CD4-positive, alpha-beta T cell treated with Interleukin-12 subunit alpha and Interleukin-12 subunit beta, for 1 hour (primary cell): ENCODE results near the gene NEUROG1.
"Not testable (repeated sequence)": the region's sequence is repeated elsewhere in the genome, so short reads cannot be mapped to it uniquely, and the experiment has no call there.

Experiments used
- DNase-seq: peaks from one replicate; pipeline ENCODE4 v3.0.0-alpha.2; 2020

The NEUROG1 gene

GRCh38 chr5:135534609-135535419 is 950 bp downstream of the NEUROG1 start:
- DNase-seq = no peak

- DNase-seq = no peak
Measured at GRCh38 chr5:135533794-135534193, 2.0 kb downstream of the NEUROG1 start.

GRCh38 chr5:135533334-135533733 is 2.4 kb downstream of the NEUROG1 start:
- no peak for DNase-seq

GRCh38 chr5:135529576-135529975 is 6.2 kb downstream of the NEUROG1 start:
- DNase-seq = not testable (repeated sequence)

GRCh38 chr5:135526924-135527323 is 8.8 kb downstream of the NEUROG1 start:
- no peak for DNase-seq

GRCh38 chr5:135521964-135522363 is 13.8 kb downstream of the NEUROG1 start:
- no peak for DNase-seq

- DNase-seq = no peak
Measured at GRCh38 chr5:135517631-135518030, 18.1 kb downstream of the NEUROG1 start.

GRCh38 chr5:135514116-135514515 is 21.6 kb downstream of the NEUROG1 start:
- DNase-seq = no peak

GRCh38 chr5:135511761-135512575 is 23.8 kb downstream of the NEUROG1 start:
- DNase-seq = no peak

GRCh38 chr5:135509995-135510394 is 25.8 kb downstream of the NEUROG1 start:
- DNase-seq = no peak

GRCh38 chr5:135508496-135509005 is 27.2 kb downstream of the NEUROG1 start:
- no peak for DNase-seq

- DNase-seq = no peak
Measured at GRCh38 chr5:135505973-135506372, 29.8 kb downstream of the NEUROG1 start.

GRCh38 chr5:135504376-135504775 is 31.4 kb downstream of the NEUROG1 start:
- DNase-seq = no peak

- DNase-seq = no peak
Measured at GRCh38 chr5:135503871-135504270, 31.9 kb downstream of the NEUROG1 start.

- DNase-seq = no peak
Measured at GRCh38 chr5:135502836-135503520, 32.8 kb downstream of the NEUROG1 start.

GRCh38 chr5:135501965-135502364 is 33.8 kb downstream of the NEUROG1 start:
- no peak for DNase-seq

- DNase-seq = no peak
Measured at GRCh38 chr5:135498637-135498995, 37.1 kb downstream of the NEUROG1 start.

- DNase-seq = no peak
Measured at GRCh38 chr5:135497971-135498636, 37.7 kb downstream of the NEUROG1 start.

- DNase-seq = not testable (repeated sequence)
Measured at GRCh38 chr5:135495531-135495930, 40.2 kb downstream of the NEUROG1 start.

- DNase-seq = no peak
Measured at GRCh38 chr5:135494196-135494595, 41.6 kb downstream of the NEUROG1 start.

GRCh38 chr5:135493406-135494180 is 42.2 kb downstream of the NEUROG1 start:
- DNase-seq = no peak

GRCh38 chr5:135492319-135492626 is 43.5 kb downstream of the NEUROG1 start:
- no peak for DNase-seq
